IPS-NIHi11 (cell line): ENCODE measurements around the gene CACNA2D4.

Source experiments
- DNase-seq: peaks from one replicate; pipeline ENCODE4 v3.0.0; 2012; ENCODE audit warnings: mixed read lengths, low spot score

The CACNA2D4 gene

GRCh38 chr12:1934831-1935230, 16.4 kb upstream of the CACNA2D4 start:
- no peak for DNase-seq

GRCh38 chr12:1934068-1934467, 15.6 kb upstream of the CACNA2D4 start:
- DNase-seq = no peak

DNA sequence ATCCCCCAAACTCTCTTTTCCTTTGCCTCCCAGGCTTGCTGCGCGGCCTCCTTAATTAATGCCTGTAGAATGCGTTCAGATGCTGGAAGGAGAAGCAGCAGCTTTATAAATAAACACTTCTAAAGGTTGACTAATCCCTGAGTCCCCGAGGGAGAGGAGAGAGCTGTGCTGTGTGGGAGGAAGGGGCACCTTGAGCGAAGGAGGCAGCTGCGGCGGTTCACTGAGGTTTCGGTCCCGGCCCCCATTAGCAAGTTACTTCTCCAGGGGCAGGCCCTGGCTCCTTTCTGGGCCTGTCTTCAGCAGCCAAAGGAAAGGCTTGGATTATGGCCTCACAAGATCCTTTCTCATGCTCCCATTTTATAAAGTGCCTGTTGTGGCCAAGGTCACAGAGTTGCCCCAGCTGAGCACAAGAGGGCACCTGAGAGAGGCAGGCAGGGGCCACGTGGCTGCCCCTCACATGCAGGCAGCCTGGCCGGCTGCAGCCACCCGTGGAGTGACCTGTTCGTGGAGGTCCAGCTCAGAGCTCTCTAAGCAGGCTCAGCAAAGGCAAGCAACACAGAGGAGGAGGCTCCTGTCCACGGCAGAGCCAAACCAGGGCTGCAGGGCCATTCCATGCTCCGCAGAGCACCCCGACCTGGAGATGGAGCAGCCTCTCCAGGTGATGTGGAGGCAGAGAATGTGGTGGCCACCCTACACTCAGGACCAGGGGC, 15.0 kb upstream of the CACNA2D4 start:
- DNase-seq = no peak

GRCh38 chr12:1932264-1932777, 13.9 kb upstream of the CACNA2D4 start:
- DNase-seq = no peak

DNA sequence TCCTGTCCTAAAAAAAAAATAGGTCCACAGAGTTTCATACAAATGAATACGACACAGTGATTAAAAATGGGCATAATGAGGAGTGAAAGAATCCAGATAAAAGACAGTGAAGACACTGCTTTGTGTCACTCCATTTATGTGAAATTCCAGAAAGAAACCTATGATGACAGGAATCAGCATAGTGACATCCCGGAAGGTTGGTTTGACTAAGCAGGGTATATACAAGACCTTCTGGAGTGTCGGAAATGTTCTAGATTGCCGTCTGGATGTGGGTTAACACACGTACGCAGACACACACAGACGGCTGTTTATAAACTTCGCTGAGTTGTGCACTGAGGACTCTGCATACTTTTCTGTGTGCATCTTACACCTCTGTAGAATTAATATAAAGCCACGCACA, 13.2 kb upstream of the CACNA2D4 start:
- DNase-seq = no peak

DNA sequence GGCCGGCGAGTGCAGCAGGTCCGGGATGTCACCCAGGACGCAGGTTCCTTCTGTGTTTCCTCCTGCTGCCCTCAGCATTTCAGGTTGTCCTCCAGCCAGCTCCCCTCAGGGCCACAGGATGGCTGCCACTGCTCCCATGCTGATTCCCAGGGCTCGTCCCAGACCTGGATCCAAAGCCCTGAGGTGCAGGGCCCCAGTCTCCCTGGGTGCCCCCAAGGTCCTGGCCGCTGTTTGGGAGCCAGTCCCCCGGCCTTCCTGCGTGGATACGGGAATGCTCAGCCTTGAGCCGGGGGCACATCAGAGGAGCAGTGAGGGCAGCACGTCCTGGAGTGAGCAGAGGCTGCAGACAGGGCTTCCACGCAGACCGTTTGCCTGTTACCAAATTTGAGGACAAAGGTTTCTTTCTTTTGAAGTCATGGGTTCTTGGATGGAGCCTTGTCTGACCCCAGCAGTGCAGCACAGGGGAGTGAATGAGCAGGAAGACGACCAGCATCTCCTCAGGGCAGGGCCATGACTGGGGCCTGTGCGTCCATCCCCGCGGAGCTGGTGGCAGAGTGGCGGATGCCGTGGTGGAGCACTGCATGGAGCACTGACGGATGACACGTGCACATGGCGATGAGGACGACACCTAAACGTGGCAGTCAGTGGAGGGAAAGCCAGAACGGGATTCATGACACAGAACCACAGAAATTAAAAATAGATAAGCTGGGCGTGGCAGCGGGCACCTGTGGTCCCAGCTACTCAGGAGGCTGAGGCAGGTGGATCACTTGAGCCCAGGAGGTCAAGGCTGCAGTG, 12.5 kb upstream of the CACNA2D4 start:
- no peak for DNase-seq

DNA sequence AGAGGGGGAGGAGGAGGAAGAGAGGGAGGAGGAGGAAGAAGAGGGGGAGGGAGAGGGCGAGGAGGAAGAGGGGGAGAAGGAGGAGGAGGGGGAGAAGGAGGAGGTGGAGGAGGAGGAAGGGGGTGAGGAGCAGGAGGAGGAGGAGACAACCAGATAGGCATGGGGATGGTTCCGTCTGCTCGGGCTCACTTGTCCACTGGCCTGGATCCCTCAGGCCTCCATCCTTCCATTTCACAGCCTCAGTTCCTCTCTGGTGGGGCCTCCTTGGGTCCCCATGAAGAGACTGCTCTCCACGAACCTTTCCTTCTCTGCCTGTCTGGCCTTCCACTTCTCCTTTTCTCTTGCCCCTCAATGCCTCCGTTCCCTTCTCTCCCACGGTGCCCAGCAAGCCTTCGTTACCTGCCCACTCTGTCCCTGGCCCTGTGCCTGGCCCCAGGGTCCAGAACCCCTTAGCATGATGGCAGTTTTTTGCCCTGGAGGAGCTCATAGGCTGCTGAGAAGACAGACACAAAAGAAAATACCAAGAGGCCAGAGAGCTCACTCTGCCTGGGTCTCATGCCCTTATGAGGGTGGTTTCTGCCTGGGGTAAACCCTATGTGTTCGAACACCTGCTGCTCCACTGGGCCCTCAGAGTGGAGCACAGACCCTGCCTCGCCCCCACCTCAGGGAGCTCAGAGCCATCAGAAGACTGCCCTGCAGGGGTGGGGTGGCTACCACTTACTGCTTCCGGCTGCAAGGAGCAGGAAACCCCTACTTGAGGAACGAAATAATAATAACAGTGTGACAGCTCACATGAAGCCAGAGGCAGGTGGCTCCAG, 11.7 kb upstream of the CACNA2D4 start:
- no peak for DNase-seq

GRCh38 chr12:1929241-1929984, 11.0 kb upstream of the CACNA2D4 start:
- no peak for DNase-seq

- no peak for DNase-seq
These were observed 10.1 kb upstream of the CACNA2D4 start for GRCh38 chr12:1928439-1929121.

DNA sequence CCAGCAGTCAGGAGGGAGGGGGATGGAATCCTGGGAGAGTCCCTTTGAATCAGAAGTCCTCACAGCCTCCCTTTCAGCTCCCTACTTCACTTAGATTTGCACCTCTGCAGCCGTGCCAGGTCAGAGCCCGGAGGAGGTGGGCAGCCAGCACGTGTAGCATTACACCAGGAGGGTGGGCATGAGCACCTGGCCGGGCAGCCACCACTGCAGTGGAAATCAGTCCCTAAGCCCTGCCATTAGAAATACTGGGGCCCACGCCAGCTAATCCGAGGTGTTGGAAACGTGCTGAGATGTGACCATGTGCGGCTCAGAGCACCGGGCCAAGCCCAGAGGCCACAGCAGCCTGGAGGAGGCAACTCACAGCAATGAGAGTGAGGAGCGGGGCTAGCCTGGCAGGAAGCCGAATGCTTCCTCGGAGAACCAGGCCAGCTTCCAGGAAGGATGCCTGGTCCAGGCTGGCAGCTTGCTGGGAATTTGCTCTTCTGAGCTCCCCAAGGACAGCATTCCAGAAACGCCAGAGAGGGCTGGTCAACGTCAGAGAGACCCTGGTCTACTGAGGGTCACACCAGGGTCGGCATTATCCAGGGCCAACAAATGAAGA, 9.4 kb upstream of the CACNA2D4 start:
- no peak for DNase-seq

DNA sequence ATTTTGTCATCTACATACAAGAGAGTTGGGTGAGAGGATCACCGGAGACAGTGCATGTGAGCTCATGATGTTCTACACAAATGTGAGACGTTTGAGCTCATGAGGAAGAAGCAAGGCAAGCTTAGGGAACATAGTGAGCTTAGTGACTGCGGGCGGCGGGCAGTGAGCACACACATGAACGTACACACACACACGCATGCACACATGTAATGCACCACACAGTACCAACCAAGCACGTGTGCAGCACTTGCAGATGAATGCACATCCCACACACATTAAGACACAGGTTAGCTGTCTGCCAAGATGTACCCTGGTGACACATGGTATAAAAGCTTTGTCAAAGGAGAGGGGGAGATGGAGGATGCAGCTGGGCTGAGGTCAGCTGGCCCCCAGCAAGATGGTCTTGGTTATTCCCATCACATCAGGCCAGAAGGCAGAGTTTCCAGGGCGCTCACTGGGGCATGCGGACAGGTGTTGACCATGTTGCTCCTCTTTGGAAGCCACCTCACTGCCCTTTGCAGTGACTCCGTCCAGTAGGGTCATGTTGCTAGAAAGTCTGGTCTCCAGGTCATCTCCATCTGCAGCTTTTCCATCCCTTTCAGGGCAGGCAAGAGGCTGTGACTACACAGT, 8.7 kb upstream of the CACNA2D4 start:
- DNase-seq = no peak

GRCh38 chr12:1926251-1926657, 7.8 kb upstream of the CACNA2D4 start:
- no peak for DNase-seq

DNA sequence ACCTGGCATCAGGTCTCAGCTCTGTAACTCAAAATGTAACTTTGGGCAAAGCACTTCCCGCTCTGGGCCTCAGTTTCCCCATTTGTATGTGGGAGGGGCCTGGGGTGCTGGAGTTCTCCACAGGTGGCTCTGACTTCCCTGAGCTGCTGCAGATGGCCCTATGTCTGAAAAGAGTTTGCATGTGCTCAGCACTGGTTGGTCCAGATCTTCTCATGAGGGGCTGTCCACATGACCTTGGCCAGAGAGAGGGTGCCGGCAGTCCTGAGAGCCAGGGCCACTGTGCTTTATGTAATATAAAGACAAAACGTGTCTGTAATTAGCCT, 7.2 kb upstream of the CACNA2D4 start:
- no peak for DNase-seq

DNA sequence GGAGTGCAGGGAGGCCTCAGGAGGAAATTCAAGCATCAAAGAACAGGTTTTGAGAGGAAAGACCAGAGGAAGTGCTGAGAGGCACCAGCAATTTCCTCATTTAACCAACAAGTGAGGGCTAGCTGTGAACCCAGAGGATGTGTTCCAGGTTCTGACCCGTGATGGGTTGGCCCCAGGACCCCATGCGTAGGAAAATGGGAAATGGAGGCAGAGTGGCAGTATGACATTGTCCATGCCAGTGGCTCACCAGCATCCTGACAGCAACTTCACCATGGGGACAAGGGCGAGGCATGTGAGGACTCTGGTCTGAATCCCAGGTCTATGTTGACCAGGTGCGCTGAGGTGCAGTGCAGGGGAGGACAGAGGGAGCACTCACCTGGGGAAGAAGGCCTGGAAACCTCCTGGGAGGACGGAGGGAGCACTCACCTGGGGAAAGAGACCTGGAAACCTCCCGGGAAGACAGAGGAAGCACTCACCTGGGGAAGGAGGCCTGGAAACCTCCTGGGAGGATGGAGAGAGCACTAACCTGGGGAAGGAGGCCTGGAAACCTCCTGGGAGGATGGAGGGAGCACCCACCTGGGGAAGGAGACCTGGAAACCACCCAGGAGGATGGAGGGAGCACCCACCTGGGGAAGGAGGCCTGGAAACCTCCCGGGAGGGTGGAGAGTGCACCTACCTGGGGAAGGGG, 6.7 kb upstream of the CACNA2D4 start:
- DNase-seq = no peak

DNA sequence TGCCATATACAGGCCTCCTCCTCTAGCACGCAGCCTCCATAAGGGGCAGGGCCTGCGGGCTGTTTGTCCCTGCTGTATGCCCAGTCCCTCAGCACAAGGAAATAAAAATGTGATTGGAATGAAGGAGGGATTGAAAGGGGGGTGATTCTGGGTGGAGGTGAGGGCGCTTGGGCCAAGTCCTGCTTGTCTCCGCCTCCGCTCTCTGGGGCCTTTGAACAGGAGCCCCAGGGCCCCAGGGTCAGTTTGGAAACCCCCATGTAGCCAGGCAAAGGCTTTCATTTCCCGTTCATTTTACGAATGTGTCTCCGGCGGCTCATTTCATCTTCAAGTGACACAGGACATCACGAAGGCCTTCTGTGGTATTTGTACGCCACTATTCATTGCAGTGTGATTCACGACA, 4.5 kb upstream of the CACNA2D4 start:
- DNase-seq = peak; percentile 4

DNA sequence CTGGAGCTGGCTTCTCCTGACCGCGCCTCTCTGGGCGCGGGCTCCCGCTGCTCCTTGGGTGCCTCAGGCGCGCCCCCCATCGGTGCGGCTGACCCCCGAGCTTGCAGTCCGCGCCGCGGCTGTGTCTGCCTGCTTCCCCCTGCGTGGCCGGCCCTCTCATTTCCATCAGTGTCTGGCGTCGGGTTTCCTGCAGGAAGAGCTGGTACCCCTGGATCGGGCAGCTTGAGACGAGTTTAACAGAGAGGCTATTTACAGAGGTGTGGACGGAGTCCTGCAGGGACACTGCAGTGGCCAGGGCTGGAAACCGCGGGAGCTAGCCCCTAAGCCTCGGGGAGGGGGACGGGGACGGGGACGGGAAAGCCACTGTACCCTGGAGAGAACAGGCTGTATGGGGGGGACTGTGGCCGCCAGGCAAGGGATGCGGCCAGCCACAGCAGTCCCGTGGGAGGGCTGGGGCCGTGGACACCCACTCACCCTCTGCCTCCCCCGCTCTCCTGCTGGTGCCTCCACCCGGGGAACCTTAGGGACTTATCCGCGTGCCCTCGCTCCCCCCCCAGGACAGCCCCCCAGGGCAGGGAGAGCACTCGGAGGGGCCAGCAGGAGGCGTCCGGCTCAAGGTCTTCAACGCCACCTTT, 3.7 kb upstream of the CACNA2D4 start:
- DNase-seq = peak; percentile 52

- DNase-seq = peak; percentile 18
These were observed 2.5 kb upstream of the CACNA2D4 start for GRCh38 chr12:1920971-1921370.

- DNase-seq = no peak
These were observed 2.0 kb upstream of the CACNA2D4 start for GRCh38 chr12:1920436-1920835.

DNA sequence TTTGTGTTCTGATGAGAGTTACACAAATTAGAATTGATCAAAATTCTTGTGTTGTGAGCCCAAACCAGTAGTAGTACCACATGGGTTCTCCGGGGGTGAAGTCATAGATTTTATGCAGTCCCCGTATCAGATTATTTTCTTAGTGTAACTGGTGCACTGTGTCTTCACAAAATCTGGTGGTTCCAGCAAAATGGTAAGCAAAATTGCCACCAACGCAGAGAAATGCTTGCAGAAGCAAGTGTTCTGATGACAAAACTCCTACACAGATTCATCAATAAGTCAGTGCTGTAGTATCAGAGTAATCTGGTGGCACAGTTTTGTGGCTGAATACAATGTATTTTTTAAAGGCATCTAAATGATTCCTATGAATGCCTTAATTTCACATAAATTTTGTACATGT, 1.3 kb upstream of the CACNA2D4 start:
- peak; percentile 2 for DNase-seq
